SK-N-SH (cell line): ENCODE results near the gene R3HDM2. TPM values are rescaled to one million over a fixed set of nuclear protein-coding genes. Genes with fewer than 3 reads are reported as not detected.

ENCODE experiments used
- CTCF ChIA-PET: fragments of 300-600, 350-600 bp; formaldehyde crosslinking; extraction: SDS; loops from one replicate; lab custom pipeline; 2021; lab: Yijun Ruan, JAX
- POLR2A ChIA-PET: fragments of 350-600 bp; sonication (Branson Sonifier 250); formaldehyde crosslinking; extraction: SDS; loops from one replicate; lab custom pipeline; 2020; ENCODE audit warnings: antibody characterized with exemption, inconsistent platforms; lab: Yijun Ruan, JAX
- DNase-seq: peaks from one replicate; pipeline ENCODE4 v3.0.0; 2012
- H2AFZ ChIP-seq: fragments of 200-600 bp; sonication (generic); 2 replicates; pipeline ENCODE4 v1.8.1; 2016; ENCODE audit warnings: antibody characterized with exemption, mild to moderate bottlenecking, low read depth
- H3F3A ChIP-seq: fragments of 200-600 bp; sonication (generic); replicated peaks from 2 replicates; pipeline ENCODE3; 2016; ENCODE audit warnings: antibody characterized with exemption, mild to moderate bottlenecking; ENCODE audit not compliant: insufficient read depth
- H3K27ac ChIP-seq, 2 experiments: fragments of 200-500 bp in 1 of 2; fragments of 200-600 bp in 1 of 2; sonication (Bioruptor generic) in 1 of 2; sonication (generic), shearing (Covaris generic) in 1 of 2; 2 replicates each; pipeline versions ENCODE4 v1.5.1 to v1.6.1; 2014 to 2016; ENCODE audit warnings: low read depth in 2 of 2, inconsistent platforms in 1 of 2, low read length in 1 of 2, mild to moderate bottlenecking in 1 of 2, mixed read lengths in 1 of 2
- H3K27me3 ChIP-seq: fragments of 200-600 bp; sonication (generic), shearing (Covaris generic); 2 replicates; pipeline ENCODE4 v1.6.1; 2016; ENCODE audit warnings: mixed run types; ENCODE audit not compliant: insufficient read depth
- H3K36me3 ChIP-seq, 2 experiments: fragments of 200-500 bp in 1 of 2; fragments of 200-600 bp in 1 of 2; sonication (Bioruptor generic) in 1 of 2; sonication (generic) in 1 of 2; replicated peaks in 1 of 2; 2 replicates each; pipeline versions ENCODE3 to v1.5.1; 2014 to 2016; ENCODE audit warnings: low read length in 1 of 2, mild to moderate bottlenecking in 1 of 2; ENCODE audit not compliant: insufficient read depth in 2 of 2, control insufficient read depth in 1 of 2
- H3K4me1 ChIP-seq, 2 experiments: fragments of 200-500 bp in 1 of 2; fragments of 200-600 bp in 1 of 2; sonication (Bioruptor generic) in 1 of 2; sonication (generic), shearing (Covaris generic) in 1 of 2; 2 replicates each; pipeline versions ENCODE4 v1.5.1 to v1.6.1; 2014 to 2016; ENCODE audit warnings: low read depth in 1 of 2, low read length in 1 of 2, mixed run types in 1 of 2; ENCODE audit not compliant: insufficient read depth in 2 of 2, control insufficient read depth in 1 of 2
- H3K4me2 ChIP-seq: fragments of 200-600 bp; sonication (generic), shearing (Covaris generic); 2 replicates; pipeline ENCODE4 v1.6.1; 2017; ENCODE audit warnings: mixed run types
- H3K4me3 ChIP-seq, 2 experiments: fragments of 200-500 bp in 1 of 2; fragments of 200-600 bp in 1 of 2; sonication (Bioruptor generic) in 1 of 2; sonication (generic), shearing (Covaris generic) in 1 of 2; 2 replicates each; pipeline versions ENCODE4 v1.5.1 to v1.8.1; 2014 to 2016; ENCODE audit warnings: low read depth in 2 of 2, inconsistent platforms in 1 of 2, low read length in 1 of 2, mild to moderate bottlenecking in 1 of 2, mixed read lengths in 1 of 2, moderate library complexity in 1 of 2
- H3K79me2 ChIP-seq: fragments of 200-600 bp; sonication (generic); 2 replicates; pipeline ENCODE4 v1.8.1; 2017; ENCODE audit warnings: mild to moderate bottlenecking; ENCODE audit not compliant: insufficient read depth
- H3K9ac ChIP-seq: fragments of 200-600 bp; sonication (generic); 2 replicates; pipeline ENCODE4 v1.6.1; 2017; ENCODE audit warnings: mixed run types
- H3K9me2 ChIP-seq: fragments of 200-600 bp; sonication (generic); 2 replicates; pipeline ENCODE4 v1.6.1; 2017; ENCODE audit warnings: mixed run types
- H3K9me3 ChIP-seq: fragments of 200-600 bp; sonication (generic); 2 replicates; pipeline ENCODE4 v1.6.1; 2017; ENCODE audit warnings: mixed run types, mild to moderate bottlenecking, moderate library complexity
- H4K20me1 ChIP-seq: fragments of 200-600 bp; sonication (generic); 2 replicates; pipeline ENCODE4 v1.6.1; 2017; ENCODE audit warnings: mild to moderate bottlenecking, mixed run types; ENCODE audit not compliant: insufficient read depth
- ELF1 ChIP-seq: IDR thresholded peaks from 2 replicates; pipeline ENCODE4 v1.4.0; 2012
- EP300 ChIP-seq, 2 experiments: IDR thresholded peaks; 2 replicates each; pipeline versions ENCODE4 v1.4.0 to v1.6.1; 2012; ENCODE audit warnings: borderline replicate concordance in 1 of 2, low read depth in 1 of 2, low read length in 1 of 2
- EZH2phosphoT487 ChIP-seq: fragments of 200-600 bp; sonication (generic); IDR thresholded peaks from 2 replicates; pipeline ENCODE4 v1.6.1; 2017; ENCODE audit warnings: low read depth, mixed run types, mild to moderate bottlenecking, antibody characterized with exemption, moderate library complexity, borderline replicate concordance
- FOXJ3 ChIP-seq: sonication (generic); formaldehyde crosslinking; IDR thresholded peaks from 2 replicates; pipeline ENCODE4 v1.5.1; 2020; ENCODE audit warnings: mild to moderate bottlenecking, missing genetic modification reagents
- GABPA ChIP-seq: IDR thresholded peaks from 2 replicates; pipeline ENCODE4 v1.4.0; 2012; ENCODE audit warnings: low read depth, mild to moderate bottlenecking
- IRF3 ChIP-seq: fragments of 150-350 bp; IDR thresholded peaks from 2 replicates; pipeline ENCODE4 v1.6.1; 2016; ENCODE audit warnings: mild to moderate bottlenecking, low read depth, low read length
- MAX ChIP-seq: IDR thresholded peaks from 2 replicates; pipeline ENCODE4 v1.4.0; 2012; ENCODE audit warnings: low read depth
- MEF2A ChIP-seq: IDR thresholded peaks from 2 replicates; pipeline ENCODE4 v1.4.0; 2012; ENCODE audit warnings: low read depth, borderline replicate concordance
- NRF1 ChIP-seq: IDR thresholded peaks from 2 replicates; pipeline ENCODE4 v1.6.1; 2012; ENCODE audit warnings: low read depth, mild to moderate bottlenecking, low read length
- RAD21 ChIP-seq: IDR thresholded peaks from 2 replicates; pipeline ENCODE4 v1.6.1; 2012; ENCODE audit warnings: mild to moderate bottlenecking, low read length
- RCOR1 ChIP-seq: fragments of 150-350 bp; IDR thresholded peaks from 2 replicates; pipeline ENCODE4 v1.6.1; 2017; ENCODE audit warnings: antibody characterized with exemption, low read length
- TCF12 ChIP-seq: IDR thresholded peaks from 2 replicates; pipeline ENCODE4 v1.4.0; 2012
- USF1 ChIP-seq: IDR thresholded peaks from 2 replicates; pipeline ENCODE4 v1.4.0; 2012; ENCODE audit warnings: low read depth, borderline replicate concordance
- YY1 ChIP-seq: IDR thresholded peaks from 2 replicates; pipeline ENCODE4 v1.4.0; 2012; ENCODE audit warnings: low read depth, mild to moderate bottlenecking
- ZBTB33 ChIP-seq: IDR thresholded peaks from 2 replicates; pipeline ENCODE4 v1.4.0; 2012; ENCODE audit warnings: low read depth, borderline replicate concordance
- WGBS: methylation state at CpG from one replicate; pipeline ENCODE4 v1.1.6; 2017; ENCODE audit warnings: low lambda C conversion rate; 5-methylcytosine and 5-hydroxymethylcytosine counted together
- polyA plus RNA-seq, 3 experiments: library from polyadenylated mRNA; depleted of rRNA; stranded (reverse); fragments of >200 nt; gene quantifications; 2 replicates each; pipeline ENCODE4 v1.2.3, GENCODE V29; 2012

The R3HDM2 gene
- polyA plus RNA-seq, 1 of the 3 experiments (the other 2 are of a cell fraction): 23.1 TPM

- no peak for TF ChIP-seq IRF3
- TF ChIP-seq, all 33 proteins: peak for 0
These were observed 218.8 kb downstream of the R3HDM2 start (continued) for GRCh38 chr12:57211791-57212700.

GRCh38 chr12:57210926-57211692 lies 219.7 kb downstream of the R3HDM2 start:
- Histone ChIP-seq H3F3A (peaks cover 13% of the 10 kb centered on the region), H3K4me3 (no peak overlapping the region), H3K36me3 (peaks cover 0 to 25% of the 10 kb centered on the region in 2 experiments)
- CTCF ChIA-PET: interaction anchor here (15.9 kb wide), 1 partner anchor 27 kb away, joined by 937 read pairs; the partner anchor contains the start of genes SHMT2 and STAC3
- no peak for TF ChIP-seq YY1
- no peak for TF ChIP-seq MEF2A
- no peak for TF ChIP-seq EP300 (IDR thresholded peaks at IDR 0.05; ENCODE audit: borderline replicate concordance in 1 of 2, low read depth in 1 of 2, low read length in 1 of 2)
- no peak for TF ChIP-seq GABPA
- TF ChIP-seq TCF12: no peak
- TF ChIP-seq ELF1: no peak
- no peak for TF ChIP-seq USF1
- TF ChIP-seq, all 33 proteins: peak for 0
- no peaks in the 10 kb centered on the region for H3K9me3 ChIP-seq
- H3K4me1 ChIP-seq: peaks cover 0 to 13% of the 10 kb centered on the region in 2 experiments; a peak in 1 of 4 replicates
- no peak overlapping the region for H2AFZ ChIP-seq
- WGBS: 75% methylated on average over 10 of the region's 16 CpGs
- H3K79me2 ChIP-seq: no peaks in the 10 kb centered on the region
- no peak for DNase-seq
- H3K4me2 ChIP-seq: no peak overlapping the region
- no peaks in the 10 kb centered on the region for H3K9me2 ChIP-seq
- POLR2A ChIA-PET: no interaction called here
- H3K27ac ChIP-seq: no peak overlapping the region
- no peak overlapping the region for H3K9ac ChIP-seq
- 0 out of 2 replicates have a peak, but pooled peaks cover 6% of the 10 kb centered on the region for H4K20me1 ChIP-seq
- peaks cover 12% of the 10 kb centered on the region for H3K27me3 ChIP-seq

GRCh38 chr12:57210461-57210860 lies 220.4 kb downstream of the R3HDM2 start:
- H3K27me3 ChIP-seq: peaks cover 5% of the 10 kb centered on the region
- no peak overlapping the region for H3K4me2 ChIP-seq
- no peak for TF ChIP-seq RCOR1
- no peak for TF ChIP-seq ZBTB33
- no peak for TF ChIP-seq MAX
- TF ChIP-seq EZH2phosphoT487: no peak
- TF ChIP-seq NRF1: no peak
- TF ChIP-seq GABPA: no peak
- no peak for TF ChIP-seq TCF12
- no peak for TF ChIP-seq FOXJ3
- TF ChIP-seq RAD21: no peak
- peaks cover 13% of the 10 kb centered on the region for H3F3A ChIP-seq
- H3K36me3 ChIP-seq: peaks cover 0 to 29% of the 10 kb centered on the region in 2 experiments
- 0 out of 2 replicates have a peak, but pooled peaks cover 6% of the 10 kb centered on the region for H4K20me1 ChIP-seq
- no peaks in the 10 kb centered on the region for H3K79me2 ChIP-seq
- peaks cover 0 to 9% of the 10 kb centered on the region in 2 experiments; a peak in 1 of 4 replicates for H3K4me1 ChIP-seq
- WGBS: 90% methylated on average over 12 of the region's 15 CpGs
- H2AFZ ChIP-seq: no peak overlapping the region
- no peak overlapping the region for H3K9ac ChIP-seq
- no peaks in the 10 kb centered on the region for H3K9me3 ChIP-seq
- CTCF ChIA-PET: interaction anchor here (15.9 kb wide), 1 partner anchor 28 kb away, joined by 937 read pairs; the partner anchor contains the start of genes SHMT2 and STAC3
- no peak for DNase-seq
- POLR2A ChIA-PET: no interaction called here
- no peak overlapping the region for H3K4me3 ChIP-seq
- H3K9me2 ChIP-seq: no peaks in the 10 kb centered on the region
- H3K27ac ChIP-seq: no peak overlapping the region
